Neutrophil (primary cell): ENCODE results near the gene PRR5L.

Experiments used
- H3K27ac ChIP-seq: fragments of 200-600 bp; sonication (generic); 2 replicates; pipeline ENCODE4 v1.5.1; 2016; ENCODE audit warnings: mild to moderate bottlenecking, moderate library complexity
- H3K27me3 ChIP-seq: fragments of 200-600 bp; sonication (generic); 2 replicates; pipeline ENCODE4 v1.6.0; 2016; ENCODE audit warnings: mild to moderate bottlenecking
- H3K36me3 ChIP-seq: fragments of 200-600 bp; sonication (generic); 2 replicates; pipeline ENCODE4 v1.5.1; 2017
- H3K4me1 ChIP-seq, 2 experiments: fragments of 200-600 bp in 1 of 2; sonication (generic) in 1 of 2; 1 replicate in 1 of 2; 2 replicates in 1 of 2; pipeline versions ENCODE4 v1.5.1 to v1.6.1; 2013 to 2016; ENCODE audit warnings: low read depth in 1 of 2, low read length in 1 of 2, mild to moderate bottlenecking in 1 of 2, moderate library complexity in 1 of 2; ENCODE audit not compliant: control insufficient read depth in 1 of 2, insufficient read depth in 1 of 2
- H3K4me3 ChIP-seq, 2 experiments: fragments of 200-600 bp in 1 of 2; sonication (generic) in 1 of 2; 1 replicate in 1 of 2; 2 replicates in 1 of 2; pipeline ENCODE4 v1.5.1; 2013 to 2016; ENCODE audit warnings: low read depth in 1 of 2, low read length in 1 of 2, mild to moderate bottlenecking in 1 of 2, moderate library complexity in 1 of 2
- H3K9me3 ChIP-seq: fragments of 200-600 bp; sonication (generic); 2 replicates; pipeline ENCODE4 v1.5.1; 2016
- TF ChIP-seq, protein P1 (sequence below): fragments of 200-600 bp; sonication (generic); IDR thresholded peaks from 2 replicates; pipeline ENCODE4 v1.5.1; 2016; ENCODE audit warnings: antibody characterized with exemption

The PRR5L gene

GRCh38 chr11:36371590-36371989 is 75.5 kb downstream of the PRR5L start:
- peaks cover 45% of the 10 kb centered on the region for H3K27me3 ChIP-seq
- peaks cover 4 to 8% of the 10 kb centered on the region in 2 experiments for H3K4me1 ChIP-seq
- H3K27ac ChIP-seq = no peak overlapping the region
- no peak overlapping the region for H3K4me3 ChIP-seq
- no peaks in the 10 kb centered on the region for H3K36me3 ChIP-seq
- TF ChIP-seq, protein P1, sequence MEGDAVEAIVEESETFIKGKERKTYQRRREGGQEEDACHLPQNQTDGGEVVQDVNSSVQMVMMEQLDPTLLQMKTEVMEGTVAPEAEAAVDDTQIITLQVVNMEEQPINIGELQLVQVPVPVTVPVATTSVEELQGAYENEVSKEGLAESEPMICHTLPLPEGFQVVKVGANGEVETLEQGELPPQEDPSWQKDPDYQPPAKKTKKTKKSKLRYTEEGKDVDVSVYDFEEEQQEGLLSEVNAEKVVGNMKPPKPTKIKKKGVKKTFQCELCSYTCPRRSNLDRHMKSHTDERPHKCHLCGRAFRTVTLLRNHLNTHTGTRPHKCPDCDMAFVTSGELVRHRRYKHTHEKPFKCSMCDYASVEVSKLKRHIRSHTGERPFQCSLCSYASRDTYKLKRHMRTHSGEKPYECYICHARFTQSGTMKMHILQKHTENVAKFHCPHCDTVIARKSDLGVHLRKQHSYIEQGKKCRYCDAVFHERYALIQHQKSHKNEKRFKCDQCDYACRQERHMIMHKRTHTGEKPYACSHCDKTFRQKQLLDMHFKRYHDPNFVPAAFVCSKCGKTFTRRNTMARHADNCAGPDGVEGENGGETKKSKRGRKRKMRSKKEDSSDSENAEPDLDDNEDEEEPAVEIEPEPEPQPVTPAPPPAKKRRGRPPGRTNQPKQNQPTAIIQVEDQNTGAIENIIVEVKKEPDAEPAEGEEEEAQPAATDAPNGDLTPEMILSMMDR = no peak
- H3K9me3 ChIP-seq = no peaks in the 10 kb centered on the region

GRCh38 chr11:36372101-36372771 is 76.1 kb downstream of the PRR5L start:
- H3K4me1 ChIP-seq = peaks cover 10 to 15% of the 10 kb centered on the region in 2 experiments
- no peaks in the 10 kb centered on the region for H3K9me3 ChIP-seq
- TF ChIP-seq, protein P1 = no peak
- H3K27ac ChIP-seq = no peak overlapping the region
- peaks cover 52% of the 10 kb centered on the region for H3K27me3 ChIP-seq
- H3K4me3 ChIP-seq = no peak overlapping the region
- H3K36me3 ChIP-seq = no peaks in the 10 kb centered on the region

DNA sequence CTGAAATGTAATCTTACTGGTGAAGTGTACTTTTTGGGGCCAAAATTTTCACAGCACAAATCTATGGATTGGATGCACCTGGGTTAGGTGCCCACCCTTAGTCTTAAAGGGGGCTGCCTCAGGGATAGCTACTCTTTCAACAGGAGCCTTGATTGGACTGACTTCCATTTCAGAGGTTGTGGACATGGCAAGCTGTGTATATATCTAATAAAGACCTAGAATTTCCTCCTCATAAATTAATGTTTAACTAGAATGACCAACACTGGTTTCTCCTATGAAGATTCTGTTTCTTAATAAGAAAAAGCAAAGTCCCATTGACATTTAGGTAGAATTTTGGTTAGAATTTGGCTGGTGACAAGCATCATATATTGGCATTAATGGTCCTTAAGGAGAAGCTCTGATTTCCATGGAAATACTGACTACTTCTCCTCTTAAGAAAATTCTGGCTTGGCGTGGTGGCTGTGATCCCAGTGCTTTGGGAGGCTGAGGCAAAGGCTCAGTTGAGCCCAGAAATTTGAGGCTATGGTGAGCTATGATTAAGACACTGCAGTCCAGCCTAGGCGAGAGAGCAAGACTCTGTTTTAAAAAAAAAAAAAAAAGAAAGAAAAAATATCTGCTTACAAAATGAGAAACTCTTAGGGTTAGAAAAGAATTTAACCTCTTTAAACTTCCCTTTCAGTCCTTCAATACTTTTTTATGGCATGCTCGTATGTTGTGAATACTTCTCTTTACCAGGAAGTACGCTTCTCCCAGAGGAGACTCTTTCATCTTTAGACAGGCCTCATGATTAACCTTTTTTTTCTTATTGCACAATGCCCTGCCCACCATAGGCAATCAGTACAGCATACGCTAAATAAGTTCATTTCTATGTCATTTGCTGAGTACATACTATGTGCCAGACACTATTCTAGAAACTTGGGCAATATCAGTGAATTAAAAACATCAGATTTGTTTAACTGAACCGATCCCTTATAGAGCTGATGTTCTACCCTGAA is 77.2 kb downstream of the PRR5L start:
- TF ChIP-seq, protein P1 = no peak
- no peaks in the 10 kb centered on the region for H3K36me3 ChIP-seq

GRCh38 chr11:36374726-36375125 is 78.6 kb downstream of the PRR5L start:
- Histone ChIP-seq H3K9me3 (no peaks in the 10 kb centered on the region), H3K4me1 (peaks cover 22 to 26% of the 10 kb centered on the region in 2 experiments), H3K36me3 (no peaks in the 10 kb centered on the region), H3K4me3 (no peak overlapping the region), H3K27ac (no peak overlapping the region), H3K27me3 (peaks cover 77% of the 10 kb centered on the region)
- TF ChIP-seq, protein P1 = no peak

More for the DNA sequence above, 77.2 kb downstream of the PRR5L start:
- peaks cover 62% of the 10 kb centered on the region for H3K27me3 ChIP-seq
- H3K9me3 ChIP-seq = no peaks in the 10 kb centered on the region
- H3K4me1 ChIP-seq = peaks cover 21 to 26% of the 10 kb centered on the region in 2 experiments
- no peak overlapping the region for H3K4me3 ChIP-seq
- H3K27ac ChIP-seq = no peak overlapping the region

DNA sequence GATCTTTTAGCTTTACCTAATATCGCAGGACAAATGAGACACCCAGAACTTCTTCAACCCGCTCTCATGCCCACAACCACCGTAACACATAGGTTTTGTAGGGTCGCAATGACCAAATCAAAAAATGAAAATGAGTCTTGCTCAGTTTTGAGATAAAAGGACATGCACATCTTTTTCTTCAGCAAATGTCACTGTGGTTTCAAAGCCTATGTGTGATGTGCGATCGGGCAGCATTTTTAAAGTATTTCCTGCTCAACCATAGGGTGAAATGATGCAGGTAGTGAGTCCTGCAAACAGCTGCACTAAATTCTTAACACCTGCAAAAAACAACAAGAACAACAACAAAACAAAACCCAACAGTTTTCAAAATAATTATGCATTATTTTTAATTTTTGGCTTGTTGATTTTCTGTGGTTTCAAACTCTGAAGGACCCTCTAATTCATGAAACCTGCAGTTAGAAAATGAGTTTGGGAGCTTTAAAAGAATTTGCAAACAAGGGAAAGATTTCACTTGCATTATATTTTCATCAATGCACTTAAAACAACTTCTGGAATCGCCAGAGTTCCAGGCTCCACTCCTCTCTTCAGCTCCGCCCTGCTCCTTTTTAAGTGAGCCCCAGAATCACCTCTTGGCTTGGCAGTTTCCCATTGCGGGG is 79.4 kb downstream of the PRR5L start:
- Histone ChIP-seq H3K27me3 (peaks cover 78% of the 10 kb centered on the region), H3K9me3 (no peaks in the 10 kb centered on the region), H3K4me3 (no peak overlapping the region), H3K4me1 (peaks cover 22 to 26% of the 10 kb centered on the region in 2 experiments), H3K27ac (no peak overlapping the region), H3K36me3 (no peaks in the 10 kb centered on the region)
- TF ChIP-seq, protein P1 = no peak
